B cell (primary cell): Measurements from ENCODE around the gene ZNF592.

Experiments
- CTCF ChIP-seq: fragments of 200-600 bp; IDR thresholded peaks from one replicate; pipeline ENCODE4 v1.8.0; 2022; ENCODE audit warnings: antibody characterized with exemption, mild to moderate bottlenecking
- EZH2 ChIP-seq: IDR thresholded peaks from 2 replicates; pipeline ENCODE4 v1.6.1; 2012; ENCODE audit warnings: borderline replicate concordance, low read depth, mild to moderate bottlenecking, moderate library complexity, low read length; ENCODE audit not compliant: insufficient read depth, poor library complexity, severe bottlenecking

DNA sequence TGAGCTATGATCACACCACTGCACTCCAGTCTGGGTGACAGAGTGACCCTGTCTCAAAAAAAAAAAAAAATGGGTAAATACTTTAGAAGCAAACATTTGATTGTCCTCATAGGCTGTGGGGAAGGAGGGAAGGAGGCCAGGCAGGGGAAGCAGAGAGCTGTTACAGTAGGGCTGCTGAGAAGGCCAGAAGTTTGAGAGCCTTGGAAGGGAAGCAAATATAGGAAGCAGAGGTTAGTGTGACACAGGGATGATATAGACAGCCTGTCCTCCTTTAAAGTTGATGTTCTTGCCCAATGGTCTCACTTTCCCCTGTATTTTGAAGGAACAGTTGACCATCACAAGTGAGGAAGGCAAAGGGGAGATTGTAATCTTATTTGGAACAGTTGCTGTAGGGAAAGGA, 63.4 kb downstream of the ZNF592 start:
- TF ChIP-seq CTCF: no peak
- no peak for TF ChIP-seq EZH2
